OCI-M2 (cell line): ENCODE results near the gene MT1G.
"Not testable (repeated sequence)": the region's sequence is repeated elsewhere in the genome, so short reads cannot be mapped to it uniquely, and the experiment has no call there.

Experiments used
- DNase-seq: peaks from one replicate; lab custom pipeline; 2025; ENCODE audit not compliant: unreplicated experiment; lab: John Stamatoyannopoulos, UW

The MT1G gene

DNA sequence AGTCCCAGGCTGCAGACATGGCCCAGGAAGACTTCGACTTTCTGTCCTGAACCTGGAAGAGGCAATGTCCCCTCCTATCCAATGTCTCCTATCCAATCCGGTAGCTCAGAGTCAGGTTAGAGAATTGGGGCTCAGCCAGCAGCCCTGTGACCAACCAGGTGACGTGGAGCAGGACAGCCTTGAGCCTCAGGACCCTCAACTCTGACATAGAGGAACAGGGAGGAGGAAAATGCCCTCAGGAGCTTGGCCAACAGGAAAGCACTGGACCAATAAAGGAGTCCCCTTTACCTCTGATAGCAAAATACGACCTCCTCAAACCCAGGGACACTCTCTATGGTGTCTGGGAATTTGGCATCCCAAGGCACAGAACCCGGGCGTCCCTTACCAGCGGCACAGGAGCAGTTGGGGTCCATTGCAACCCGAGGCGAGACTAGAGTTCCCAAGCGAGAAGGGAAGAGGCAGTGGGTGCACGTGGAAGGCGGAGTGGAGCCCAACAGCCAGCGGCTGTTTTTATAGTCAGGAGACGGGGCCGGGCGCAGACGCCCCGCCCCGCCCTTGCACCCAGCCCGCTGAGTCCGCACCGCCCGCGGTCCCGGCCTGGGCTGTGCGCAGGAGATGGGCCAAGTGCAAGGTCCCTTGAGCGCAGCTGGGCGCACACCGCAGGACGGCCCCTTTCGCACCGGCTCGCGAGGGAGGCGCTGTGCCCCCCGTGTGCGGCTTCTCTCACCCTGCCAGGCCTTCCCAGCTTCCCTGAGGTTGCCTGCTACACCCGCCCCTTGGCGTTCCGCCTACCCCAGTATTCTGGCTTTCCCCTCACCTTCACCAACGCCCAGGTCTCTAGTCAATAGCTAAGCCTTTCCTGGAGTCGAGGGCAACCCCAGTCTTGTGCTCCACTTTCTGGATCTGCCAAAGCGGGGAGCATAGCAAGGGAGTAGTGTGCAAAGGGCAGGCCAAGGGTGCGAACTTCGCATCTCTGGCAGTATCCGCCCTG, at the start of gene MT1G:
Gene MT1G, minus strand, starts transcription at position 485 of the 991 bp plus-strand sequence. Its CDS starts 72 bp downstream, at position 413.
- no peak for DNase-seq

DNA sequence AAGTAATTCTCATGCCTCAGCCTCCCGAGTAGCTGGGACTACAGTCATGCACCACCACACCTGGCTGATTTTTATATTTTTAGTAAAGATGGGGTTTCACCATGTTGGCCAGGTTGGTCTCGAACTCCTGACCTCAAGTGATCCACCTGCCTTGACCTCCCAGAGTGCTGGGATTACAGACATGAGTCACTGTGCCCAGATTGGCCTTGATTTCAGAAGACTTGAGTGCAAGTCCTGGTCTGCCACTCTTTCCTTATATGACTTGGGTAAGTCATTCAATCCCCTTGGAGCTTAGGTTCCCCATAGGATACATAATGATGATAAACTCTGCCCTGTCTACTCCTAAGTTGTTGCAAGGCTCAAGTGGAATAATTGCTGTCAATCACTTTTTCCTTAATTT, 49.7 kb upstream of the MT1G start:
- not testable (repeated sequence) for DNase-seq

DNA sequence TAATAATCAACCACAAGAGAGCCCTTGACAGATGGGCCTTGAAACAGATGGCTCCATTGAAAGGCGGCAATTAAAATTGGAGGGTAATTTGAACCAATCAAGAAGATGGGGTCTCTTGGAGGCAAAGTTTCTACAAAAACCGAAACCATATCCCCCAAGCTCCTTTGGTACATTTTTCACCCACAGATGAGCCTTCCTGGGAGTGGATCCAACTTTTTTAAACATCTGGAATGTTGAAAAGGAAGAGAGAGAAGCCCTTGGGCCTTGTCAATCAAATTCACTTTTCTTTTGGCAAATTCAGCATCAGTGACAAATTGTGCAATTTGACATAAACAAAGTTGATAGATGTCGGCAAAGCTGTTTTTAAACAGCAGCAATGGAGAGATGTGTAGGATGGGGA, 48.9 kb upstream of the MT1G start:
- DNase-seq: no peak

DNA sequence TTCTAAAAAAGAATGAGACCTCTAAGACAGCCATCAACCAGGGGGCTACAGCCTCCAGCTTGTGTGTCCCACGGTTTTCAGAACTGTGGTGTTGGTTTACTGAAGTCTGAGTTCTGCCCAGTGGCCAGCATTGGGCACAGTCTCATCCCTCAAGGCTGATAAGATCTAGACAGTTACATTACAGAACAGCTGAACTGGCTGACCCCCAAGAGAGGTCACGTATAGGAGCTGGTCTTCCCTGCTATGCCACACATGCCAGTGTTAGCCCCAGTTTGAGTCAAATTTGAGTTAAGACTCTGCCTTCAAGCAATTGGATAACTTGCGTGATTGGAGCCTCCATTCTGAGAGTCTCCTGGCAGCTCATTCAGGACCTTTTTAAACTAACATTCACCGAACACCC, 47.3 kb upstream of the MT1G start:
- DNase-seq: no peak

DNA sequence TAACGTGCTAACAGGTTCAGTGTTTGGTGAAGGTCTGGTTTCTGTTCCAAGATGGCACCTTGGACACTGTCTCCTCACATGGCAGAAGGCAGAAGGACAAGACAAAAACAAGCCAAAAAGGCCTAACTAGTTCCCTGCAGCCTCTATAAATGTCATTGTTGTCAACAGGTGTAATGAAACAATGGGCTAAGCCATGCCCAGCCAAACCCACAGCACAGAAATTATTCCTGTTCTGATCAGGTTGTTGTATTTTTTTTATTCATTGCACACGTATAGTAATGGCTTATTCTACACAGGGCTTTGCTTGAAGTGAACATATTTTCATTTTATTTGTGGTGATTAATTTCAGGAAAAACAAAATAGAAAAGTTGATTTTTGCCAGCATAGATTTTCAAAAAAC, 45.9 kb upstream of the MT1G start:
- DNase-seq: no peak

DNA sequence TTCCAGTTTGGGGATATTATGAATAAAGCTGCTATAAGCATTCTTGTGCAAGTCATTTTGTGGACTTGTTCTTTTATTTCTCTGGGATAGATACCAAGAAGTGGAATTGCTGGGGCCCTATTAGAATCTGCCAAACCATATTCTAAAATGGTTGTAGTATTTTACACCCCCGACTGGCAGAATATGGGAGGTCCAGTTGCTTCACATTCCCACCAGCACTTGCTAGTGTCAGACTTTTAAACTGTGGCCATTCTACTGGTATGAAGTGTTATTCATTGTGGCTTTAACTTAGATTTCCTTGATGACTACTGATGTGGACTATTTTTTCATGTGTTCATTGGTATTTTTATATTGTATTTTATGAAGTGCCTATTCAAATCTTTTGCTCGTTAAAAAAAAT, 44.0 kb upstream of the MT1G start:
- no peak for DNase-seq

DNA sequence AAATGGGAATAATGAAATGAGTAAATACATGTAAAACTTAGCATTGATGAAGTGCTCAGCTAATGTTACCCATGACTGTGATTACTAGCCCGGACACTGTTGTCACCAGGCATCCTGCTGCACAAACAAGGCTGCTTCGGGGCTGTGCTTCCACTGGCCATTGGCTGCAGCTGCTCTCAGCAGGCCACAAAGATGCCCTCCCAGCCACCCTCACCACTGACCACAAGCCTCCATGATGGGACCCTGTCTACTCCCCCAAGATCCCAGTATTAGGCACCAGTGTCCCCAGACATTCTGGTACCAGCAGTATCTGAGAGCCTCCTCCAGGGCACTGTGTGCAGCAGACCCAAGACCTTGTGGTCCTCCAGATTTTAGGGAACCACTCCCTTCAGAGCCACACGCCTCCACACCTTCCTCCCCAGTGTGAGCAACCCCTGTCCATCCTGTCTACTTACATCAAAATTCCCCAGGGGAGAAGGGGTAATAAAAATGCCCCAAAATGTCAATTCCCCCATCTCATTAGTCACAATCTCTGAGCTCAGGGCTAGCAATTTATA, 42.4 kb upstream of the MT1G start:
- DNase-seq: no peak

DNA sequence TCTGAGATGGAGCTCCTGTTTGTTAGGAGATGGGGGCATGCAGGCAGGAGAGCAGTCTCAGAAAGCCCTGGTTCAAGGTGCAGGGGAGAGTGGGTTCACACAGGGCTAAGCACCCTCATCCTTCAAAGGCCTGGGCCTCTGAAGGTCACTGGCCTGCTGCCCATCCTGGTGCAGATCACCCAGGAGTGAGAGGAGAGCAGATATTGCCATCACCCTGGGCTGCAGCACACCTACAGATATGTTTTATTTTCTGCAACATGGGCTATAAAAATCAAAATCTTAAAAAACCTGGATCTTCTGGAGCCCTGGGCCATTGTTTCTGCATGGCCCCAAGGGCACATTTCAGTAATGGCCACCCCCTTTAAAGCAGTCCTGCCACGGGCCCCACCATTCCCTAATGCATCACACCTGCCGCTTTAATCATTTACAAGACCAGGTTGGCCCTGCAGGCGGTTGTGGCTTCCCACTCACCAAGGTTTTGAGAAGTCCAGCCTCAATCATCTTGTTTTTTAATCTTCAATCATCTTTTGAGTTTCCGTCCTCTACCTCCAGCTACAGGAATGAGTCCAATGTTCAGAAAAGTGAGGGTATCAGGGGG, 41.7 kb upstream of the MT1G start:
- DNase-seq: no peak

DNA sequence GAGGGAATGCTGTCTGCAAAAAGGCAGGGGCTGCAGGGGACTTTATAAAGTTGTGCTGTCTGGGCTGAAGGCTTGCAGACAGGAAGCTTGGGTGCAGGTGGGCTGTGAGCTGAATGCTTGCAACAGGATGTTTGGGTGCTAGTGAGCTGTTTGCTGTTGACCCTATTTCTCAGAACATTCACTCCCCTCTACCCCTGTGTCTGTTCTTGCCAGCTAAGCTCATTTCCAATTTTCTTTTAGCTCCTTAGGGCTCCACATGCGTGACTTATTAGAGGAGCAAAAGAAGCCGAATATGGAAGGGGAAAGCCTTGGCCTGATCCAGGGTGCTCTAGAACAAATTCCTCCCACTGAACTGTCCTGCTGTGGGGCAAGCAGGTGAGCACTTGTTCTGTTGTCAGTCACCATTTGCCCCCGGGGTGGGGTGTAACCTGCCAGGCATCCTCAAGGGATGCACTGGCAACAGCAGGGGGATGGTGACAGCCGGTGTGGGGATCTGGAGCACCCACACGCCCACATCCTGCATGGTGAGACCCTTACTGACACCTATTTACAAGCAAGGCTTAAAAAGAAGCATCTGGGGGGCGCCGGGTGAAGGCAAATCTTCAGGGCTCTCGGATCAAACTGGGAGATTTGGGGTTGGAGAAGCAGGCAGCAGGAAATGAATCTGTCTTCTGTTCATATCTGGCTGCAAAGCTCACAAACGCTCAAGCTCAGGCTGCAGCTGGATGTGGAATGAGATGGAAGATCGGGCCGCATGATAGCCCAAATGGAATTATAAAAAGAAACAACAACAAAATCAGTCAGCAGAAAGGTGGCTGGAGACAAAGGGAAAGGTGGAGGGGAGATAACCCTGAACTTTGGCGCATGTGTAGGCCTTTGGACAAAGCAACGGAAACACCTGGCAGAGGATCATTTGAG, 40.9 kb upstream of the MT1G start:
- no peak for DNase-seq

DNA sequence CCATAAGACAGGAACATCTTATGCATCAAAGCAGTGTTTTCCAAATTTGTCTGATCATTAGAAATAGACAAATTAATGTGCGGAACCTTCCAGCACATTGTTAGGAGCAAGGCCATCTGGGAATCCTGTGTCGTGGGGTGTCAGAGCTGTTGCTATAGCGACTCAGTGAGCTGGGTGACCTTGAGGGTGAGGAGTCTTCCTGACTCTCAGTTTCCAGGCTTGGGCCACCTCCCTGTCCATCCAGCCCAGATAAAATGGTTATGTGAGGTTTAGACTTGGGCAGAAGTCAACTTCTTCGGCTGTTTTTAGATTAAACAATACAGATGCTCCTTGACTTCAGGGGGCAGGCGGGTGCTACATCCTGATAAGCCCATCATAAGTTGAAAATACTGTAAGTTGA, 35.0 kb upstream of the MT1G start:
- DNase-seq: no peak

DNA sequence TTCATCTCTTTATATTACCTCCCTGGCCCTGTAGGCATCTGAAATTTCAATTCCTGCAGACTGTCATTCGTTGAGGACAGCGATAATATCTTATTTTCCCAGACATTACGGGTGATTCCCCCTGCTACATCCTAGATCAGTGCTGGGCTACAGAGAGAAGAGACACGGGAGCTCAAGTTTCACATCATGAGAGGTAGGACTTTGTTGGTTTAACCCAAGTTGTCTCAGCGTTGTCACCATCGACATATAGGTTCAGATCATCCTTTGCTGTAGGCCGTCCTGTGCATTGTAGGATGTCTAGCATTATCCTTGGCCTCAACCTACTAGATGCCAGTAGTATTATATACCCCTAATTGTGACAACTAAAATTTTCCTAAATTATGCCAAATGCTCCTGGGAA, 33.7 kb upstream of the MT1G start:
- no peak for DNase-seq

DNA sequence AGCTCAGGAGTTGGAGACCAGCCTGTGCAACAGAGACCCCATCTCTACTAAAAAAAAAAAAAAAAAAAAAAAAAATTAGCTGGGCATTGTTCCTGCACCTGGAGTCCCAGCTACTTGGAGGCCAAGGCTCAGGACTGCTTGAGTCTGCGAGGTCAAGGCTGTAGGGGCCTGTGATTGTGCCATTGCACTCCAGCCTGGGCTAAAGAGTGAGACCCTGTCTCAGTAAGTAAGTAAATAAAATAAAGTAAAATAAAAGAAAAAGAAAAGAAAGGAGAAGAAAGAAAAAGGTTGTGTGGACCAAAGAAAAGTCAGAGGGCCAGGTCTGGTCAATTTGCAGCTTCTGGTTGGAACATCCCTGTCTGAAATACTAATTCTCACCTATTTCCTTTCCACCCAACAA, 32.8 kb upstream of the MT1G start:
- no peak for DNase-seq

DNA sequence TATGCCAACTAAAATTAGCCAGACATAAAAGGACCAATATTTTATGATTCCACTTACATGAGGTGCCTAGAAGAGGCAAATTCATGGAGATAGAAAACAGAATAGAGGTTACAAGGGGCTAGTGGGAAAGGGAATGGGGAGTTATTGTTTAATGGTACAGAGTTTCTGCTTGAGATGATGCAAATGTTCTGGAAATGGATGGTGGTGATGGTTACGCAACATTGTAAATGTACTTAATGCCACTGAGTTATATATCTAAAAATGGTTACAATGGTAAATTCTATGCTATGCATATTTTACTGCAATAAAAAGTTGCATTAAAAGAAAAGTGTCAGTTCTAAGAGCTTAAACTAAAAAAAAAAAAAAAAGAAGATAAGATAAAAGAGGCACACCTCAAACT, 32.3 kb upstream of the MT1G start:
- DNase-seq: no peak

DNA sequence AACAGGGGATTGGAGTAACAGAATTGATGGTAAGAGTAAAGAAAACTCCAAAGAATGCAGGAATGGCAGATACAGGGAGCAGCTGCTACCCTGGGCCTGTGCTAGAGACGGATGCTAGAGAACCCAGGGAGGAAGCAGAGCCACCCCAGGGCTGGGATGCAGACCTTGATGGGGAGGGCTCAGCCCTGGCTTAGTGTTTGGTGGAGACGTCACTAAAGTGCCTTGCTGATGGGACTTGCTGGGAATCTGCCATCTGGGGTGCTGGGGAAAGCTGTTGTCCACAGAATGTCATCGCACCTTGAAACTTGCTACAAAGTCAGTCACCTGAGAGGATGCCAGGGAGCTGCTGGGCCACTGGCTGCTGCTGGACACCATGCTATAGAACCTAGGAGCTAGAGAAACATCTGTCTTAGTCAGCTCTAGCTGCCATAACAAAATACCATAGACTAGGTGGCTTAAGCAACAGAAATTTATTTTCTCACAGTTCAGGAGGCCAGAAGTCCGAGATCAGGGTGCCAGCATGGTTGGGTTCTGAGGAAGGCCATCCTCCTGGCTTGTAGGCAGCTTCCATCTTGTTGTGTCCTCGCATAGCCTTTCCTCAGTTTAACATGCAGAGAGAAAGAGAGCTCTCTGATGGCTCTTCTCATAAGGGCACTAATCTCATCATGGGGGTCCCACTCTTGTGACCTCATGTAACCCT, 29.7 kb upstream of the MT1G start:
- no peak for DNase-seq

DNA sequence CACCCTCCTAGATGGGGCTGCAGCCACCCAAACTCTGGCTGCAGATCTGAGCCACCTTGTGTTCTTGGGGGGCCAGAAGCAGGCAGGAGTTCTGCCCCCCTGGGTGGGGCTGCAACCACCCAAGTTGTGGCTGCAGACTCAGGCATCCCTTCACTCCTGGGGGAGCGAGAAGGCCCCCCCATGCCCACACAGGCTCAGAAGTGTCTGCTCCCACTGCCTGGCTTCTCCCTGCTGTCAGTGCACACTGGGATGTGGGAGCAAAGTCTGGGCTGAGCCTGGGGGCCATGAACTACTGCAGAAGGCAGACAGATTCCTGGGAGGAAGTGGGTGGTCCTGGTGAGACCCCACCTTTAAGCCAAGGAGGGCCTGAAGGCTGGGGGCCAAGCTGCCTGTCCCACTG, 27.4 kb upstream of the MT1G start:
- DNase-seq: no peak

DNA sequence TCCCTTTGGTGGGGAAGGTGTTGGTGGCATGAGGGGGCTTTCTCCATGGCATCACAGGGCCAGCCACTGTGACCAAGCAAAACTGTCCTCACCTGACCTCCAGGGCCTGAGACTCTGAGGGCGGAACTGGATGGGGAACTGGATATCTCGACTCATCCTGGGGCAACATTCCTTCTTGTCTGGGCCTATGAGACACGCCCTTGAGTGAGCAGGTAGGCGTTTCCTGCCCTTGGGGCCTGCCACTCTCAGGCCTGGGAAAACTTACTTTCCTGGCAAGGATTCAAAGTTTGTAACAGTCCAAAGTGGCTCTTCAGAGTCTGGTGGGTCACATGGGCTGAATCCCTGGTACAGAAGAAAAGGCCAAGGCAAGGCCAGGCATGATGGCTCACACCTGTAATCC, 24.0 kb upstream of the MT1G start:
- DNase-seq: no peak

DNA sequence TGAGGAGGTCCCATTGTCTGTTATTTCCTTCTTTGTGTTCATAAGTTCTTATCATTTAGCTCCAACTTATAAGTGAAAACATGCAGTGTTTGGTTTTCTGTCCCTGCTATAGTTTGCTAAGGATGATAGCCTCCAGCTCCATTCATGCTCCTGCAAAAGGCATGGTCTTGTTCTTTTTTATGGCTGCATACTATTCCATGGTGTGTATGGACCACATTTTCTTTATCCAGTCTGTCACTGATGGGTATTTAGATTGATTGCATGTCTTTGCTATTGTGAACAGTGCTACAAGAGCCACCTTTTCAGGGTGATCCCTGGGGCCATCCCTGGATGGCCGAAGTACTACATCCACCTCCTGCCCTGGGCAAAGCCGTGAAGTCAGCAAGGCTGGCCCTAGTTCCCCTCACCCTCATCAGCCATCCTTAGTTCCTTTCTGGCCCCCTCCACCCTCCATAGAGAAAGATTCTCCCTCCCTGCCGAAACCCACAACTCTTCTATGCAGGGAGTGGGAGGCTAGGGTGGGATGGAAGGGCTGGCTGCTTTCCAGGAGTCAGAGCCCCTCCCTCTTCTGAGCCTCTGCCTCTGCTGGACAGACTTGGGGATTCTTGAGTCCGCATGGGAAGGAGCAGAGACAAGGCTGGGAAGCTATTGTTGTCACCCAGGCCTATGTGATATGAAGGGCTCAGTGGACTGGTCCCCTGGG, 22.7 kb upstream of the MT1G start:
- no peak for DNase-seq

DNA sequence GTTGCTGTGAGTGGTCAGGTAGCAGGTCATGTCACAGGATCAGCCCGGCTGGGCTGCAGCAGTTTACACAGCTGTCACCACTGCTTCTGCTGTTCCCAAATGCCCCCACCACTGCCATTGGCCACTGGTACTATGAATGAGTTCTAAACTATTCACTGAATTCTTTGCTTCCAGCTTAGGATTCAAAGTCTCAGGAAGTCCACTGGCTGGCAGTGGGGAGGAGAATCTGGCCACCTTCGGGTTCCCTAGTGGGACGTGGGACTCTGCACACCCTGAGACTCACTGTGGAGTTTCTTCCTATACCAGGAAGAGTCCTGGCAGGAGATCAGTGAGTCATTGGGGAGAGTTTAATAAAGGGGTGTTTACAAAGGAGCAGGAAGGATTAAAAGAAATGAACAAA, 21.3 kb upstream of the MT1G start:
- DNase-seq: no peak

DNA sequence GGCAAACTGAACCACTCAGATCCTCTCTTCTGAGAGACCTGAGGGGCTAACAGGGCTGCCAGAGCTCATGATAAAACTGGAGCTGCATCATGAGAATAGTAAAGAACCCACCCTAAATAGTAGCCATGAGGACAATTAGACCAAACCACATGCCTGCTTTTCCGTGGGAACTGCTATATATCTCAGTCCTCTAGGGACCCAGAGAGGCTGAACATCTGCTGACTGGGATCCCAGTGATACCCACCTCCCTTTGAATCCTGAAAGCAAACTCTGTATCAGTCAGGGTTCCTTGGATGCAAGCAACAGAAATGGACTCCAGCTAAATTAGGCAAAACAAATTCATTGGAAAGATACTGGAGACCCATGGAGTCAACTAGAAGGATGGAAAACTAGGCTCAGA, 20.9 kb upstream of the MT1G start:
- DNase-seq: no peak

DNA sequence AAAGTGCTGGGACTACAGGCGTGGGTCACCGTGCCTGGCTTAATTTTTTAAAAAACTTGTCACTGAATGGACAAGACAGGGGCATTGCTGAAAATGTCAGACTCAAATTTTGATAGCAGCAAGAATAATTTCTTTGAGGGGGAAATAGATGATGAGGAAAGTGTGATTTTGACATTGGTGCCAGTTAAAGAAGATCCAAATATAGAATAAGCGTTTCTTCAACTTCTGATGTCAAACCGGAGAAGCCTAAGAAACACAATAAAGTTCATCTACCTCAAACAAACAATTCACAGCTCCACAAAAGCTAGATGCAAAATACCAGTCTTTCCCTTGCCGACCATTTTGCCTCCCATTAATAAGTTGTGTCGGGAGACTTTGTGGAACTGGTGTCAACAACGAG, 18.9 kb upstream of the MT1G start:
- no peak for DNase-seq
